NCI-H774 (cell line): ENCODE results near the gene BRD2.
A peak's percentile ranks its signal among the peaks of the same experiment; 100 is the strongest.

ENCODE experiments used
- DNase-seq: peaks from one replicate; lab custom pipeline; 2025; lab: John Stamatoyannopoulos, UW

Gene BRD2

GRCh38 chr6:32972353-32973143 is 4.2 kb downstream of the BRD2 start:
- no peak for DNase-seq

DNA sequence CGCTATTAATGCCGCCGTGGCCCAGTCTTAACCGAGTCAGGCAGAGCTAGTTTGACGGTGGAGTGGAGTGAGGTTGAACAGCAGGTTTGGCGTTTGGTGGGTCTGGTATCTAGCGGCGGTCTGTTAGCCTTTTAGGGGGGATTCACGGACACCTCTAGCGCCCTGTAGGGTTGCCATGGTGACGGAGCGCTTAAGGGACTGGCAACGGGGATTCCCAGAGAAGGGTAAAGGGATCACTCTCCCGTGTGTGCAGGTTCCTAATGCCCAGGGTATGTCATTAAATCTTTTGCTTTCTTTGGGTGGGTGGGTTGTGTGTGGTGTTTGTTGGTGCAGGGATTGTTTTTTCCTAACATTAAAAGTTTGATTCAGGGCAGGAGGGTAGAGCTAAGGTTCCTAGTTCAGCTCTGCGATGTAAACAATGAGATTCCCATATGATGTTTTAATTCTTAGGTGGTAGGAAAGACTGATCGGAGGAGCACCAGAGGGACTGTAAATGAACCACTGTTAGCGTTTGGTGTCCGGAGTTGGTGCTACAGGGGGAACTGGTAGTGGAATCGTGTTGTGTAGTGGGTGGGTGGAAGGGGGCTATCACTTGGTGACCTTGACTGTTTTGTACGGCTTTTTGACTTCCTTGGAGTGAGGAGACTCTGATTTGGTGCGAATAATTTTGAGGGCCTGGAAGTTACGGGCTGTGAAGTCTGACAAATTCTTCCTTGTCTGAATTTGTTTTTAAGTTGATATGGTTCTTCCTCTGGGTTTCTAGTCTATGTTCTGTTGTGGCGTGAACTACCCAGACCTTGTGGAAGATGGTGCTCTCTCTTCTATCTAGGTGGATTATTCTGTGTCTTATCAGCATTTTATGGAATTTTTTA is 5.0 kb downstream of the BRD2 start:
- DNase-seq, result peak; percentile 13

DNA sequence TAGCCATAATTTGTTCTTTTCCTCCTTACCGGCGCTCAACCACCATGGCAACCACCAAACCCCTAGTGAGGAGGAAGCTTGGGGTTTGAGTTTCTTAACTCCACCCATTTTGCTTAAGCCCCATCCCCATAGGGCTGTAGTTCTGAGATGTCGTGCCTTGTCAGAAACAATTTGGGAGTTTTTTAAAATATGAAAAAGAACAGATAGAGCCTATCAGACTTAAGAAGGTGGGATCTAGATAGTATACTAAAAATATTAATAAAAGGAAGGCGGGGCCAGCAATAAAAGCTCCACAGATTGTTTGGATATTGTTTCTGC is 5.6 kb downstream of the BRD2 start:
- no peak for DNase-seq

- no peak for DNase-seq
Observed at GRCh38 chr6:32974541-32975308, 6.3 kb downstream of the BRD2 start.

GRCh38 chr6:32975886-32976285 is 7.5 kb downstream of the BRD2 start:
- DNase-seq, result no peak

- no peak for DNase-seq
Observed at GRCh38 chr6:32976334-32977069, 8.1 kb downstream of the BRD2 start.

DNA sequence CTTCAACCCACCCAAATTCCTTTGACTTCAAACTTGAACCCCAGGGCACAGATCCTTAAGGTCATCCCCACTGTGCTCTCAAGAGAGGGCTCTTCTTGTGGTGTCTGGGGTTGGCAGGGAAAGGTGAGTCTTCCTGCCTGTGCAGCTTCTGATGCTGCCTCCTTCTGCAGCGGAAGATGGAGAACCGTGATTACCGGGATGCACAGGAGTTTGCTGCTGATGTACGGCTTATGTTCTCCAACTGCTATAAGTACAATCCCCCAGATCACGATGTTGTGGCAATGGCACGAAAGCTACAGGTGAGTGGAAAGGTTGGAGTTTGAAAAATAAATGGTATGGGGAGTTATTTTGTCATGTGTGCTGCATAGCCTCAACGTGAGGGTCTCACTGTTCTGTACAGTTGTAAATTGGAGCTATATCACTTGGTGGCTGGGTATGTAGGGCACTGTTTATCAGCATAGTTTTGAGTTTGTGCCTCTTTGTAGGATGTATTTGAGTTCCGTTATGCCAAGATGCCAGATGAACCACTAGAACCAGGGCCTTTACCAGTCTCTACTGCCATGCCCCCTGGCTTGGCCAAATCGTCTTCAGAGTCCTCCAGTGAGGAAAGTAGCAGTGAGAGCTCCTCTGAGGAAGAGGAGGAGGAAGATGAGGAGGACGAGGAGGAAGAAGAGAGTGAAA is 9.0 kb downstream of the BRD2 start:
- no peak for DNase-seq

- DNase-seq, result no peak
Observed at GRCh38 chr6:32977953-32978324, 9.5 kb downstream of the BRD2 start.

DNA sequence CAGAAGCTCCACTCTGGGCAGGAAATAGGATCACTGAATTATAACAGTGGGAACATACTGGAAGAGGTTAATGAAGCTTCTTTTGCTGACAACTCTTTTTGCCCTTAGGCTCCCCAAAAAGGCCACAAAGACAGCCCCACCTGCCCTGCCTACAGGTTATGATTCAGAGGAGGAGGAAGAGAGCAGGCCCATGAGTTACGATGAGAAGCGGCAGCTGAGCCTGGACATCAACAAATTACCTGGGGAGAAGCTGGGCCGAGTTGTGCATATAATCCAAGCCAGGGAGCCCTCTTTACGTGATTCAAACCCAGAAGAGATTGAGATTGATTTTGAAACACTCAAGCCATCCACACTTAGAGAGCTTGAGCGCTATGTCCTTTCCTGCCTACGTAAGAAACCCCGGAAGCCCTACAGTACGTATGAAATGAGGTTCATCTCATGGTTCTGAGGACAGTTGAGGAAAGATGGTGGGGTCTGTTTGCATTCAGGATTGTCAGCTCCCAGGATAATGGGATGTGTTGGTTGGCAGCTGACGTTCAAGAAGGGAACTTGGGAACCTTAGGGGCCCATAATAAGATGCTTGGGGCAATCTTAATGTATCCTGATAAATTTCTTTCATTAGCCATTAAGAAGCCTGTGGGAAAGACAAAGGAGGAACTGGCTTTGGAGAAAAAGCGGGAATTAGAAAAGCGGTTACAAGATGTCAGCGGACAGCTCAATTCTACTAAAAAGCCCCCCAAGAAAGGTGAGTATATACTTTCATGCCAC is 11.5 kb downstream of the BRD2 start:
- DNase-seq, result no peak

DNA sequence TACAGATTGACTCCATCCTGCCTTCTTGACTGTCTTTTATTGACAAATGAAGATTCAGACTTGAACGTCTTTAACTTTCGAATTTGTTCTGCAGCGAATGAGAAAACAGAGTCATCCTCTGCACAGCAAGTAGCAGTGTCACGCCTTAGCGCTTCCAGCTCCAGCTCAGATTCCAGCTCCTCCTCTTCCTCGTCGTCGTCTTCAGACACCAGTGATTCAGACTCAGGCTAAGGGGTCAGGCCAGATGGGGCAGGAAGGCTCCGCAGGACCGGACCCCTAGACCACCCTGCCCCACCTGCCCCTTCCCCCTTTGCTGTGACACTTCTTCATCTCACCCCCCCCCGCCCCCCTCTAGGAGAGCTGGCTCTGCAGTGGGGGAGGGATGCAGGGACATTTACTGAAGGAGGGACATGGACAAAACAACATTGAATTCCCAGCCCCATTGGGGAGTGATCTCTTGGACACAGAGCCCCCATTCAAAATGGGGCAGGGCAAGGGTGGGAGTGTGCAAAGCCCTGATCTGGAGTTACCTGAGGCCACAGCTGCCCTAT is 12.2 kb downstream of the BRD2 start:
- DNase-seq, result no peak

GRCh38 chr6:32982084-32982701 is 13.8 kb downstream of the BRD2 start:
- DNase-seq, result peak; percentile 72

GRCh38 chr6:32982702-32983492 is 14.5 kb downstream of the BRD2 start:
- DNase-seq, result no peak

GRCh38 chr6:32983493-32983848 is 15.1 kb downstream of the BRD2 start:
- DNase-seq, result no peak

DNA sequence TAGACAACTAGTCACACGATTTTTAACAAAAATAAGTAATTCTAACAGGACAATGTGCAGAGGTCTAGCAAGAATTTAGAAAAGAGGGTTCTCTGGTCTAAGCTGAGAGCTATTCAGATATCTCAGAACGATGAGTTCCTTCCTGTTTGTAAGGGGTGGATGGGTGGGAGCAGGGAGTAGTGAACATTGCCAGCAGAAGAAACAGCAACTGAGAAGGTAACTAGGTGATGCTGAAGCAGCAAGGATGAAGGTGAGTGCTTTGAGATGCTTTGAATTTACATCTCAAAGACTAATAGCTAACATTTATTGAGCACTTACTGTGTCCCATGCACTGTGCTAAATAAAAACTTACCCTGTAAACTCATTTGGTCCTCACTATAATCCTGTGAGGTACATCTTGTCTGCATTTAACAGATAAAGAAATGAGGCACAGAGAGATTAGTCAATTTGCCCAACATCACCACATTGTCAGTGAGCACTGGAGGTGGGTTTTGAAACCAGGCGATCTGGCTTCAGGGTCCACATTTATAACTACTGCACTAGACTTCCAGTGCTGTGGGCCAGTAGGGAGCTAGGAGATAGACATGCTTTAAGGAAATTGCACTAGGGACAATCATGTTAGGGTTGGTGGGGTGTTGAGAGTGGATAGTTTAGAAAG is 15.7 kb downstream of the BRD2 start:
- DNase-seq, result no peak

DNA sequence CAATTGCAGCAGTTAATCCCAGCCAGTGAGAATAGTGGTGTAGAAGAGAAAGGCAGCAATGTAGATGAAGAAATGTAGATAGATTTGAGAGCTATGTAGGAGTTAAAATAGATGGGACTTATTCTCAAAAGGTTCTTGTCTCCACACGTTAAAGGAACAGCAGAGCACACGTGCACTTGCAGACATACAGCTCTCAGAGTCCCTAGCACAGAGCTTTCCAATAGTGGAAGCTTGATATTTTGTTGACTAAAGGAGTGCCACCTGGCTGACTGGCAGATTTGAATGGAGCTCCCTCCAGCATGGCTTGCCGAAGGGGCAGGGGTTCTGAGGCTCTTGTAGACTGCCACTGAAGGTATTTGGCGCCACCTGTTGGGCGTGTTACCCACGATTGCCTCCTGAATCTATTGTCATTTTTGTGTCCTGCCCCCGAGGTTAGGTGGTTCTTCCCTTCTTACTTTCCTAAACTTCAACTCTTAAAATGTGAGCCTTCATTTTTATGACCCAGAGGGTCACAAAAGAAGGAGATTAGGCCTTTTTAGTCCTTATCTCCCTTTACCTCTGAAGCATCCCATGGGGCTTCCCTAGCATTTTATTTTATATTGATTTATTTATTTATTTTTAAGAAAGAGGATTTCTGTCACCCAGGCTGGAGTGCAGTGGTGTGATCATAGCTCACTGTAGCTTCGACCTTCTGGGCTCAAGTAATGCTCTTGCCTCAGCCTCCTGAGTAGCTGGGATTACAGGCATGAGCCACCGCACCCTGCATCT is 16.4 kb downstream of the BRD2 start:
- DNase-seq, result peak; percentile 87

- DNase-seq, result no peak
Observed at GRCh38 chr6:32989368-32989767, 21.0 kb downstream of the BRD2 start.

DNA sequence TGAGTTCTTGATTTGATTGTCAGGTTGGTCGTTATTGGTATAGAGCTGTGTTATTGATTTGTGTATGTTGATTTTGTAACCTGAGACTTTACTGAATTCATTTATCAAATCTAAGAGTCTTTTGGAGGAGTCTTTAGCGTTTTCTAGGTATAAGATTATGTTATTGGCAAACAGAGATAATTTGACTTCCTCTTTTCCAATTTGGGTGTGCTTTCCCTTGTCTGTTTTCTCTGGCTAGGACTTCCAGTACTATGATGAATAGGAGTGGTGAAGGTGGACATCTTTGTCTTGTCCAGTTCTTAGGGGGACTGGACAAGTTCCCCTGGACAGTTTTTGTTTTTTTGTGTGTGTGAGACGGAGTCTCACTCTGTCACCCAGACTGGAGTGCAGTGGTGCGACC is 23.6 kb downstream of the BRD2 start:
- no peak for DNase-seq
